Right atrium auricular region (tissue), 2 donors: Measurements from ENCODE around the gene ENDOD1. TPM values are rescaled to one million over a fixed set of nuclear protein-coding genes. Genes with fewer than 3 reads are reported as not detected.
A peak's percentile ranks its signal among the peaks of the same experiment; 100 is the strongest.

Experiments used
- DNase-seq: peaks from one replicate; pipeline ENCODE4 v3.0.0-alpha.2; 2019; ENCODE audit warnings: low spot score
- H3K27ac ChIP-seq, 2 donors: fragments of 200-600 bp; sonication (generic); 1 replicate in 1 of 2; 2 replicates in 1 of 2; pipeline ENCODE4 v1.5.1; 2016 to 2019
- H3K27me3 ChIP-seq, 2 donors: fragments of 200-600 bp; sonication (generic); one replicate each; pipeline versions ENCODE4 v1.5.1 to v1.6.0; 2017 to 2019
- H3K36me3 ChIP-seq: fragments of 200-600 bp; sonication (generic); one replicate; pipeline ENCODE4 v1.5.1; 2016
- H3K4me1 ChIP-seq, 2 donors: fragments of 200-600 bp; sonication (generic); one replicate each; pipeline versions ENCODE4 v1.5.1 to v1.6.0; 2017 to 2019
- H3K4me3 ChIP-seq, 2 donors: fragments of 200-600 bp; sonication (generic); 1 replicate in 1 of 2; 2 replicates in 1 of 2; pipeline ENCODE4 v1.5.1; 2017 to 2019; ENCODE audit warnings: mild to moderate bottlenecking in 1 of 2, moderate library complexity in 1 of 2
- H3K9me3 ChIP-seq, 2 donors: fragments of 200-600 bp; sonication (generic); one replicate each; pipeline ENCODE4 v1.5.1; 2019
- CTCF ChIP-seq, 2 donors: fragments of 200-600 bp; sonication (generic); IDR thresholded peaks; one replicate each; pipeline ENCODE4 v1.5.1; 2019; ENCODE audit warnings: antibody characterized with exemption in 2 of 2
- total RNA-seq, 2 donors: library from RNA; depleted of rRNA; stranded (reverse); fragments of >200 nt; gene quantifications; one replicate each; pipeline ENCODE4 v1.1.0, GENCODE V29; 2016

Gene ENDOD1
- total RNA-seq, 2 donors from 2014 or later, result 18.8 to 27.7 TPM

- Histone ChIP-seq H3K9me3 (no peaks in the 10 kb centered on the region), H3K27me3 (no peaks in the 10 kb centered on the region), H3K36me3 (no peaks in the 10 kb centered on the region), H3K4me3 (no peak overlapping the region), H3K27ac (no peak overlapping the region), H3K4me1 (peaks cover 0 to 31% of the 10 kb centered on the region in 2 donors)
- no peak for DNase-seq
- TF ChIP-seq CTCF (IDR thresholded peaks at IDR 0.05), result no peak
Measured at GRCh38 chr11:95152876-95153856, 63.5 kb downstream of the ENDOD1 start.

- TF ChIP-seq CTCF (IDR thresholded peaks at IDR 0.05), result no peak
- DNase-seq, result no peak
- Histone ChIP-seq H3K27ac (no peak overlapping the region), H3K9me3 (no peaks in the 10 kb centered on the region), H3K27me3 (no peaks in the 10 kb centered on the region), H3K4me3 (no peak overlapping the region), H3K36me3 (no peaks in the 10 kb centered on the region), H3K4me1 (peaks cover 0 to 31% of the 10 kb centered on the region in 2 donors)
Measured at GRCh38 chr11:95153857-95154246, 64.2 kb downstream of the ENDOD1 start.

GRCh38 chr11:95154514-95154913 is 64.9 kb downstream of the ENDOD1 start:
- Histone ChIP-seq H3K9me3 (no peaks in the 10 kb centered on the region), H3K4me1 (peaks cover 0 to 29% of the 10 kb centered on the region in 2 donors), H3K27ac (no peak overlapping the region), H3K36me3 (no peaks in the 10 kb centered on the region), H3K27me3 (no peaks in the 10 kb centered on the region), H3K4me3 (no peak overlapping the region)
- TF ChIP-seq CTCF (IDR thresholded peaks at IDR 0.05), result peak in 1 of 2 donors; percentile 57
- no peak for DNase-seq

- no peak overlapping the region for H3K27ac ChIP-seq
- no peak overlapping the region for H3K4me3 ChIP-seq
- no peaks in the 10 kb centered on the region for H3K9me3 ChIP-seq
- no peak for TF ChIP-seq CTCF (IDR thresholded peaks at IDR 0.05)
- H3K4me1 ChIP-seq, result peaks cover 0 to 22% of the 10 kb centered on the region in 2 donors
- H3K27me3 ChIP-seq, result no peaks in the 10 kb centered on the region
- DNase-seq, result no peak
- H3K36me3 ChIP-seq, result no peaks in the 10 kb centered on the region
Measured at GRCh38 chr11:95155385-95155784, 65.7 kb downstream of the ENDOD1 start.

GRCh38 chr11:95156133-95156721 is 66.6 kb downstream of the ENDOD1 start:
- H3K9me3 ChIP-seq, result no peaks in the 10 kb centered on the region
- no peak overlapping the region for H3K4me3 ChIP-seq
- no peaks in the 10 kb centered on the region for H3K27me3 ChIP-seq
- H3K4me1 ChIP-seq, result peaks cover 0 to 22% of the 10 kb centered on the region in 2 donors
- no peaks in the 10 kb centered on the region for H3K36me3 ChIP-seq
- H3K27ac ChIP-seq, result peak overlapping the region; percentile 14 to 42
- TF ChIP-seq CTCF (IDR thresholded peaks at IDR 0.05), result no peak
- no peak for DNase-seq
